NB4 (cell line): ENCODE data around the gene ABLIM3.

Experiments
- DNase-seq: peaks from one replicate; pipeline ENCODE4 v3.0.0; 2010; ENCODE audit warnings: low read depth
- H3K4me3 ChIP-seq: one replicate; pipeline ENCODE4 v1.5.1; 2011; ENCODE audit warnings: mild to moderate bottlenecking, low read depth, low read length, moderate library complexity
- MYC ChIP-seq: IDR thresholded peaks from 2 replicates; pipeline ENCODE4 v1.6.1; 2011; ENCODE audit warnings: low read depth, low read length
- POLR2A ChIP-seq: IDR thresholded peaks from 2 replicates; pipeline ENCODE4 v1.6.1; 2011; ENCODE audit warnings: mild to moderate bottlenecking; ENCODE audit not compliant: insufficient read length; ENCODE audit errors: extremely low read depth
- TF ChIP-seq, protein P1 (sequence below): IDR thresholded peaks from one replicate; pipeline ENCODE4 v1.5.1; 2012; ENCODE audit warnings: low read depth, low read length
- TF ChIP-seq, protein P2 (sequence below): IDR thresholded peaks from 2 replicates; pipeline ENCODE4 v1.6.1; 2011; ENCODE audit warnings: low read depth, low read length

Gene ABLIM3

DNA sequence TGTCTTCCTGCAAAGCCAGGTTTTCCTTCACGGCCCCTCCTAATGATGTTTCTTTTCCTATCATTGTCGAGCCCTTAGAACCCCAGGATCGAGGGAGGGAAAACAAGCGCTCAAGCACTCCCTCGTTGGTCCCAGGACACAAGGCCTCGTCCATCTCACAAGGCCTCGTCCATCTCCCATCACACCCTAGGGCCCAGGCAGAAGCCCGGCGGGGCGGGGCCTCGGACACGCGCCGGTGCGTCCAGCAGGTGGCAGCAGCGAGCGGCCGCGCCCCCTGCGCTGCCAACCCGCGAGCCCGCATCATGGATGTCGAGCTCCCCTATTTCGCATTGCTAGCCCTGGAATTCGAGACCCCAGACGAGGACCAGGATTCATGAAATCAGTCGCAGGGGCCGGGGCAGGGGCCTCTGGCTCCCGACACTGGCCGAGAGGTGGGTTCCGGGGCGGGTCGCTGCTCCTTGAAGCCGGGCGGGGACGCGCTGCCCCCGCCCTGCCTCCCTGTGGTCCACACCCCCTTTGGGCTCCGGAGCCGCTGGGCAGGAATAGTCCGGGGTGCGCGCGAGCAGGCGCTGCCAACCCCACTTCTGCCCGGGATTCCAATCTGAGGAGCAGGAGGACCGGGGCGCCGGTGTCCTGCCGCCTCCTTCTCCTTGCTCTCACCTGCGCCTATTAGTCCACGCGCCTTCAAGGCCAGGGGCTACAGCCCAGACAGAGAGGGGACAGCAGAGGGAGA lies at the start of gene ABLIM3:
TSS of gene ABLIM3 (plus strand) at position 270 of the 733 bp plus-strand sequence. CDS start 603 bp downstream, outside the sequence.
- 0 out of 2 replicates have a peak, but pooled peaks have one; percentile 15 for TF ChIP-seq MYC
- TF ChIP-seq, protein P1, sequence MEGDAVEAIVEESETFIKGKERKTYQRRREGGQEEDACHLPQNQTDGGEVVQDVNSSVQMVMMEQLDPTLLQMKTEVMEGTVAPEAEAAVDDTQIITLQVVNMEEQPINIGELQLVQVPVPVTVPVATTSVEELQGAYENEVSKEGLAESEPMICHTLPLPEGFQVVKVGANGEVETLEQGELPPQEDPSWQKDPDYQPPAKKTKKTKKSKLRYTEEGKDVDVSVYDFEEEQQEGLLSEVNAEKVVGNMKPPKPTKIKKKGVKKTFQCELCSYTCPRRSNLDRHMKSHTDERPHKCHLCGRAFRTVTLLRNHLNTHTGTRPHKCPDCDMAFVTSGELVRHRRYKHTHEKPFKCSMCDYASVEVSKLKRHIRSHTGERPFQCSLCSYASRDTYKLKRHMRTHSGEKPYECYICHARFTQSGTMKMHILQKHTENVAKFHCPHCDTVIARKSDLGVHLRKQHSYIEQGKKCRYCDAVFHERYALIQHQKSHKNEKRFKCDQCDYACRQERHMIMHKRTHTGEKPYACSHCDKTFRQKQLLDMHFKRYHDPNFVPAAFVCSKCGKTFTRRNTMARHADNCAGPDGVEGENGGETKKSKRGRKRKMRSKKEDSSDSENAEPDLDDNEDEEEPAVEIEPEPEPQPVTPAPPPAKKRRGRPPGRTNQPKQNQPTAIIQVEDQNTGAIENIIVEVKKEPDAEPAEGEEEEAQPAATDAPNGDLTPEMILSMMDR: peak; percentile 67
- no peak for TF ChIP-seq POLR2A
- TF ChIP-seq, protein P2, sequence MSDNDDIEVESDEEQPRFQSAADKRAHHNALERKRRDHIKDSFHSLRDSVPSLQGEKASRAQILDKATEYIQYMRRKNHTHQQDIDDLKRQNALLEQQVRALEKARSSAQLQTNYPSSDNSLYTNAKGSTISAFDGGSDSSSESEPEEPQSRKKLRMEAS: peak; percentile 58; the same call in 1 of the 2 replicates
- no peak within 1 kb of the TSS for H3K4me3 ChIP-seq
- peak; percentile 57 for DNase-seq

DNA sequence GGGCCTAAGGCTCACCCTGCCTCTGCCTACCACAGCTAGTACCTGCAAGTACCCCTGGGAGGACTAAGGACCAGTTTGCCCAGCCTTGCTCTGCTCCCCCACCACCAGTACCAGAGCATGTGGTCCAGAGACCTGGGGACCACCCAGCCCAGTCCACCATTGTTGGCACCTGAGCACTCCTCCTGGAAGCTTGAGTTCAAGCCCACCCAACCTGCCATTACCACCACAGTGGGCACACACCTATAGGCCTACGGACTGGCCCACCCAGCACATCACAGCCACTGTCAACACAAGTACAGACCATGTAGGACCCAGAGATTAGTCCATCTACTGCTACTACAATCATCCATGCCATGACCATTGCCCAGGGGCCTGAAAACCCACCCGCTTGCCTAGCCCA lies 47.7 kb upstream of the ABLIM3 start:
- H3K4me3 ChIP-seq: no peak overlapping the region
- TF ChIP-seq, protein P2: no peak
- TF ChIP-seq POLR2A (no peak), MYC (no peak)
- TF ChIP-seq, protein P1: no peak
- no peak for DNase-seq

DNA sequence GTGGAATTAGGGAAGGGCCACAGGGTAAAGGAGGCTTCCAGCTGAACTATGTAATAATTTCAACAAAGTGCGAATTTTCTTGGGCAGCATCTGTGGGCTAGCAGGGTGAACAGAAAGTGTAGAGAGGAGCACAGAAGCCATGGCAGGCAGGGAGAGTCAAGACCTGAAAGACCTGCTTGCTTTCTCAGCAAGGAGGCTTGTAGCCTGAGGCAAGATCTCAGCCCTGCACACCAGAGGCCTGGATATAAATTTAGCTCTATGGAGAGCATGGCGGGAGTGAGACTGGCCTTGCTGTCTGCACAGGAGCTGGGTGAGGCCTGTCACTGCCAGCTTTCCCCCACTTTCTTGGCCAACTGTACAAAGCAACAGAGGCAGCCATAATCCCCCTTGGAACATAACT lies 46.3 kb upstream of the ABLIM3 start:
- no peak for TF ChIP-seq POLR2A
- TF ChIP-seq, protein P1: no peak
- TF ChIP-seq, protein P2: no peak
- no peak for TF ChIP-seq MYC
- H3K4me3 ChIP-seq: no peak overlapping the region
- DNase-seq: no peak

DNA sequence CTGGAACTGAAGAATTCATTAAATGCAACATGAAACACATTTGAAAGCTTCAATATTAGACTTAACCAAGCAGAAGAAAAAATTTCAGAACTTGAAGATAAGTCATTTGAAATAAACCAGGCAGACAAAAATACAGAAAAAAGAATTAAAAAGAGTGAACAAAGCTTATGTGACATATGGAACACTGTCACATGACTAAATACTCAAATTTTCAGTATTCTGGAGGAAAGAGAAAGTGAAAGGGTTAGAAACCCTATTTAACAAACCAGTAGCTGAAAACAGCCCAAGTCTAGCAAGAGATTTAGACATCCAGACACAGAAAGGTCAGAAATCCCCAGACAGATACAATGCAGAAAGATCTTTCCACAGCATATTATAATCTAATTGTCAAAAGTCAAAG lies 41.4 kb upstream of the ABLIM3 start:
- no peak overlapping the region for H3K4me3 ChIP-seq
- DNase-seq: no peak
- TF ChIP-seq, protein P2: no peak
- TF ChIP-seq, protein P1: no peak
- TF ChIP-seq POLR2A: no peak
- TF ChIP-seq MYC: no peak

DNA sequence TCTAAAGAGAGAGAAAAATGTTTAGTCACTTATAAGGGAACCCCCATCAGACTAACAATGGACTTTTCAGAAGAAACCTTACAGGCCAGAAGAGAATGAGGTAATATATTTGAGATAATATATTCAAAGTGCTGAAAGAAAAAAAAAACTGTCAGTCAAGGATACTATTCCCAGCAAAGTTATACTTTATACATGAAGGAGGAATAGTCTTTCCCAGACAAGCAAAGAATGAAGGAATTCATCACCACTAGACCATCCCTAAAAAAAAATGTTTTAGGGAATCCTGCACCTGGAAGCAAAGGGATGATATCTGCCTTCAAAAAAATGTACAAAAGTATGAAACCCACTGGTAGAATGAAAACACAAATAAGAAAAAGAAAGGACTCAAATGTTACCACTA lies 41.0 kb upstream of the ABLIM3 start:
- no peak overlapping the region for H3K4me3 ChIP-seq
- TF ChIP-seq POLR2A (no peak), MYC (no peak)
- TF ChIP-seq, protein P1: no peak
- TF ChIP-seq, protein P2: no peak
- no peak for DNase-seq
